DMS53 treated with DMSO at 0.1 percent for 48 hours (cell line): ENCODE measurements around the gene RAD9A.
A peak's percentile ranks its signal among the peaks of the same experiment; 100 is the strongest.

Experiments
- DNase-seq: peaks from one replicate; lab custom pipeline; 2025; ENCODE audit not compliant: unreplicated experiment; lab: John Stamatoyannopoulos, UW

Gene RAD9A

GRCh38 chr11:67373648-67374570, 17.9 kb upstream of the RAD9A start:
- DNase-seq: peak; percentile 32

DNA sequence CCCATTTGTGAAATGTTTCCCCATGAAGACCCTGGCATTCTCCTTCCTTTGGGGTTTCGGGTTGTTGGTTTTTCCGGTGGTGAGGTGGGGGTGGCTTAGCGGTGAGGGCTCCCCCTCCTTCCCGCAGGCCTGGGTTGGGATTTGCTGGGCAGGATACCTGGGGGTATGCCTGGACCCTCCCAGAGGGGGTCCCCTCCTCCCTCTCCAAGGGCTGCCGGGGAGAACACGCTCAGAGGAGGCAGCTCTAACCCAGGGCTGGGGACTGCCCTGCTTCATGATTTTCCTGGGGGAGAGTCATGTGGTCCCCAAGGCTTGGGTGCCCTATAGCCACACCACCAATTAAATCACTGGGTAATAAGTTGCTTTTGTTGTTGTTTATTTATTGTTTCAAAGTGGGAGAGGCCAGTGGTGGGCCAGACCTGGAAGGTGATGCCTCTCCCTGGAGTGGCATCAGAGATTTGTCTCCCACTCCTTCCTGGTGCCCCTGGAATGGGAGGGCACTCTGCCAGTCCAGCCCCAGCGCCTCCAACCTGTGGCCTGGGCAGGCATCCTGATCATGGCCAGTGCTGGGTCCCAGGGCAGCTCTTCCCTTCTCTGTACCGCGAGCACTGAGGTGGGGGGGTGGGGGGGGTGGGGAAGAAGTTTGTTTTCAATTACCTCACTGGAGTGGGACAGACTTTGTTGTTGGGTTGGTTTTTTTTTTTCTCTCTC, 17.1 kb upstream of the RAD9A start:
- no peak for DNase-seq

GRCh38 chr11:67375320-67376055, 16.3 kb upstream of the RAD9A start:
- no peak for DNase-seq

- DNase-seq: no peak
Measured at GRCh38 chr11:67376063-67376820, 15.5 kb upstream of the RAD9A start.

DNA sequence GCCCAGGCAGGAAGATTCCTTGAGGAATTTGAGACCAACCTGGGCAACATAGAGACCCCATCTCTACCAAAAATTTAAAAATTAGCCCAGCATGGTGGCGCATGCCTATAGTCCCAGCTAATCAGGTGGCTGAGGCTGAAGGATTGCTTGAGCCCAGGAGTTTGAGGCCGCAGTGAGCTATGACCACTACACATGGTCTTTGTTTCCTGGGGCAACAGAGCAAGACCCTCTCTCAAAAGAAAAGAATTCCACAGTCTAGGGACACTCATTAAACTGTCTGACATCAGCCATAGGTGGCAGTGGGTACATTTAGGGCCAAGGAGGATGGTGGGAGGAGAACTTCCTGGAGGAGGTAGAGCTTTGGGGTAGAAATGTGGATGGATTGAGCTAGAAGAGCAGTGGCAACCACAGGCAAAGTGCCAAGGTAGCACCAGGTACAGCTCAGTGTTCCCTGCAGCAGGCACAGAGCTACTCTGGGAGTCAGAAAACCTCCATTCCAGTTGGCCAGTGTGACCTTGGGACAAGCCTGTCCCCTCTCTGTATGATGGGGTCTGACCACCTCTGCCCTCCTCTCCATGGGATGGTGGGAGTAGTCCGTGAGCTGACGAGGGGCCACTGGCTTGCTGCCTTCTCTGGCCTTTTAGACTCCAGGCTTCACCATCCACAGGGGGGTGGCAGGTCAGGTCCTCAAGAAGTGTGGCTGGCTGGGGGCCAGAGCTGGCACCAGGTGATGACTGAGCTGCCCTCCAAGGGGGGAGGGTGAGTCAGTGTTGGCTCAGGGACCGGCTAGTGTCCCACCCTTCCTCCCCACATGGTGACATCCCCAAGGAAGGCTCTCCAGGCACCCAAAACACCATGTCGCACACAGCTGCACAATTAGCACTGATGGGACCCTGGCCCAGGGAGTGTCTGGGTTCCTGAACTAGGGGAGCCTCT, 14.6 kb upstream of the RAD9A start:
- DNase-seq: no peak

DNA sequence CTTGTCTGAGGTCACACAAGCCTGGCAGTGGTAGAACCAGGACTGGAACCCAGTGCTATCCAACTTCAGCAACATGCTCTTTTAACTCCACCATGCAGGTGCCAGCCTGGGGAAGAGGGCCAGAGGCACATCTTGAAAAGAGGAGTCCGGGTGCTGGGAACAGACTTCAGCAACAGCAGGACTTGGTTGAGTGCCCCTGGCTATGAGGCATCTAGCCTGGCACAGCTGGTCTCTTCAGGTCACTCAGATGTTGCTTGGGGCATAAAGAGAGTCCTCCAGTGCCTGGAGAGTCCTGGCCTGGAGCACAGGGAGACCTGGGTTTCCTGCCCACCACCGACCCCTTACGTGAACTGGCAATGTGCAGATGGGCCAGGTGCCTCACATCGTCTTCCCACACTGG, 13.2 kb upstream of the RAD9A start:
- DNase-seq: no peak

DNA sequence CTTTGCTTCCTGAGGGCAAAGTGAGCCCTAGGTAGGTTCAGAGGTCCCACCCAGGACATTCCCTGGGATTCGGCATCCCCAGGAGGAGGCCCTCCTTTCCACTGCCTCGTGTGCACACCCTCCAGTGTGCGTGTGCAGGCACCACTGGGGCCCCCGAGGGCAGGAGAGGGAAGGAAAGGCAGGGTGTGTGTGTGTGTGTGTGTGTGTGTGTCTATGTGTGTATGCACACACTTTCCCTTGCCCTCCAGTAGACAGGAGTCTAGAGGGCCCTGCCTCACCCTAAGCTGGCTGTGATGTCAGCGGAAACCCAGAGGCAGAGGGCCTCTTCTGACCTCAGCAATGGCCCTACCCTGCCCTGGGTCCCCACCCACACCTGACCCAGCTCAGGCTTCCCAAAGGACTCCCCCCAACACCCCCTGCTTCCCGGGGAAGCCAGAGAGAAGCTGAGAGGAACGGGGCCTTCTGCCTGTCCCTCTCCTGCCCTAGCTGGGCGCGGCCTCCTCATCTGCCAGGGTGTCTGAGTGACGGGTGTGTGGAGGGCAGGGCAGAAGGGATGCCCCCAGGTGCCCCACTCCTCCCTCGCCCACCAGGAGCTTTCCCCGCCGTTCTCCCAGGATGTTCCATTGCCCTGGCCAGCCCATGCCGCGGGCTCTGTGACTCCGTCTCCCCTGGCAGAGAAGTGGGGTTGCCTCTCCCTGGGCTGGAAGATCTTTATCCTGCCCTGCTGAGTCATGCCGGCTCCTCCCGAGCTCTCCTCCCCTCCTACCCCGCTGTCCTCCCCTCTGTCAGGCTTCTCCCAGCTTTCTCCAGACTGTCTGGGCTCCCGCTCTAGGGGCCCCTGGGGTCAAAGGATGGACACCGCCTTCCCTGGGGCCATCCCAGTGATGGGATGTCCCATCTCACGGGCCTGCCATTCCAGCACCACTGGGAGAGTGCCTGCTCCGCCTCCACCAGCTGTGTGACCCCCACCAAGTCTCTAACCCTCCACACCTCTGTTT, 12.4 kb upstream of the RAD9A start:
- DNase-seq: no peak

GRCh38 chr11:67381244-67381972, 10.4 kb upstream of the RAD9A start:
- no peak for DNase-seq

DNA sequence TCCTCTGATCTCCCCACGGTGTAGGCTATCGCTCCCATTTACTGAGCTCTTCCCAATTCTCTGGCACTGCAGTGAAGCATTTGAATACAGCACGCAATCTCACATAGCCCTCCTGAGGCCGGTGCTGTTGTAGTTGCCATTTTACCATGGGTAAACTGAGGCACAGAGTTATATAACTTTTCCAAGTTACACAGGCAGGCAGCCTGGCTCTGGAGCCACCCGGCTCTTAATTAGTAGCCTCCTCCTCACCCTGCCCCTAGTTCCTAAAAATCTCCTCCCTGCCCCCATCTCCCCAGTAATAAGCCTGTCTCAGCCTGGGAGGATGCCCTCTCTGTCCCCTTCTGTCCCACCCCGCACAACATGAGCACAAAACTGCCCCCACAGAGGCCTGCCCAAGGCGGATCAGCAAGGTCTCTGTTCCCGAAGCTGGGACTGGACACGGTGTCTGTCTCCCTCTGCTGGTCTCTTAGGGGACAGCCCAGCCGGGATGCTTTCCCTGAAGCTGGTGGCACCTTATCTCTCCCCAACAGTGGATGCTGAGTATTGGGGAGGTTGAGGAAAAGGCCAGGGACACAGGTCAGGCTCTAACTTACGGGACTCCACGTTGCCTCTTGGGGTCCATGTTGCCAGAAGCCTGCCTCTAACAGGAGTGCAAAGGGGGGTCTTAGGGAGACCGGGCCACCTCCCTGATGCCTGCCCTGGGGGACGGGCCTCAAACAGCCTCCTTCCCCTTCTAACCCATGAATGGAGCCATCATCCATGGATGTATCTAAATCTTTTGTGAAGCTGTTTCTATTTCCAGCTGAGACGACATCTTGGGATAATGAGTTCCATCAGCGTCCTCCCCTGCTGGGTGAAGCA, 9.3 kb upstream of the RAD9A start:
- DNase-seq: peak; percentile 60

- no peak for DNase-seq
Measured at GRCh38 chr11:67384851-67385366, 6.9 kb upstream of the RAD9A start.

DNA sequence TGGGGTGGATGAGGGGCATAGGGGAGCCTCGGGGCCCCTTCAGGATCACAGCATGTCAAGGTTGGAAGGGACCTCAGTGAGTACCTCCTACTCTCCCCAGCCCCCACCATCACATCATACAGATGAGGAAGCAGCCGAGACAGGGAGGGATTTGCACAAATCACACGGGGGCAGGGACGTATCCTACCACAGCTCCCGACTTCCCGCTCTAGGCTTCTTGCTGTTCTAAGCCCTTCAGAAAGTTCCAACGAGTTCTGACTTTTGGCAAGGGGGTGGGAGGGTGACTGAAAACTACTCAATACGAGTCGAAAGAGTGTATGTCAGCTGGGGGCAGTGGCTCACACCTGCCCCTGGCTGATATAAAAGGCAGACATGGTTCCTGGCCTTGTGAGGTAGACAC, 4.7 kb upstream of the RAD9A start:
- no peak for DNase-seq

- DNase-seq: no peak
Measured at GRCh38 chr11:67387518-67387917, 4.3 kb upstream of the RAD9A start.

DNA sequence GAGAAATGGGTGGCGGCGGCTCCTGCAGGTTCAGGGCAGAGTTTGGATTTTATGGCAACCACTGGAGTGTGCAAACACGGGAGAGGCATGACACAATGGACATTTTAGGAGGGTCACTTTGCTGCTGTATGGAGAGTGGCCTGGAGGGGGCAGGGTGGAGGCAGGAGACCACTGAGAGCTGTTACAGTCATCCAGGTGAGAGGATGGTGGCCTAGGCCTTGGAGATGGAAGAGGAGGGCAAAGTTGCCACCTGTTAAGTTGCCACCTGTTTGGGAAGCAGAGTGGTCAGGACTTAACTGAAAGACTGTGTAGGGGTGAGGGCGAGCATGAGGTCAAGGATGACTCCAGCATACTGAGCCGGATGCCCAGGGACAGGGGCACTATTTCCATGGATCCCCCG, 2.3 kb upstream of the RAD9A start:
- peak; percentile 20 for DNase-seq

DNA sequence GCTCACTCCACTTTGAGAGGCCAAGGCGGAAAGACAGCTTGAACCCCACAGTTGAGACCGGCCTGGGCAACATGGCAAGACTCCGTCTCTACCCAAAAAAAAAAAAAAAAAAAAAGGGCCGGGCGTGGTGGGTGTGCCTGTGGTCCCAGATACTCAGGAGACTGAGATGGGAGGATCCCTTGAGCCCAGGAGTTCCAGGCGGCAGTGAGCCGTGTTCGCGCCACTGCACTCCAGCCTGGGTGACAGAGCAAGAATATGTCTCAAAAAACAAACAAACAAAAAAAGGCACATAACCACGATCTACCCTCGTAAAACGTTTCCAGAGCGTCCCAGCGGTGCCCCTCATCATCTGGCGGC, 861 bp upstream of the RAD9A start:
- DNase-seq: no peak

DNA sequence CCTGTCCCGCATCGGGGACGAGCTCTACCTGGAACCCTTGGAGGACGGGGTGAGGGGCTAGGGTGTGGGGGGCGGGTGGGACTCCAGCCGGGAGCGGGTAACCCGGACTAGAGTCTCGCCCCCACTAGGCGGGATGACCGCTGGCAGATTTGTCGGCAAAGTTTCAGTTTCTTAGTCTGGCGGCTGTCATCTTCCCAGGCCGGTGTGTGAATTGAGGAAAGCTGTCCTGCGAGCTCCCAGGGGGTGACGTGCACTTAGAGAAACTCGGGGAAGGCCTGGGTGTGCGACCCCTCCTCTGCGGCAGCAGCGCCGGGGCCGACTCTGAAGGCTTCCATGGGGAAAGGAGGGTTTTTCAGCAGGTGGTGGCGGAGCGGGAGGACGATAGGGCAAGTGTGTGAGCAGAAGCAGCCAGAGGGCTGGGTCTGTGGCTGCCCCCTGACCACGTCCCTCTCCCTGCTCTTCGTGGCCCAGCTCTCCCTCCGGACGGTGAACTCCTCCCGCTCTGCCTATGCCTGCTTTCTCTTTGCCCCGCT, 463 bp downstream of the RAD9A start:
- DNase-seq: peak; percentile 36

- DNase-seq: no peak
Measured at GRCh38 chr11:67393437-67393836, 1.7 kb downstream of the RAD9A start.

DNA sequence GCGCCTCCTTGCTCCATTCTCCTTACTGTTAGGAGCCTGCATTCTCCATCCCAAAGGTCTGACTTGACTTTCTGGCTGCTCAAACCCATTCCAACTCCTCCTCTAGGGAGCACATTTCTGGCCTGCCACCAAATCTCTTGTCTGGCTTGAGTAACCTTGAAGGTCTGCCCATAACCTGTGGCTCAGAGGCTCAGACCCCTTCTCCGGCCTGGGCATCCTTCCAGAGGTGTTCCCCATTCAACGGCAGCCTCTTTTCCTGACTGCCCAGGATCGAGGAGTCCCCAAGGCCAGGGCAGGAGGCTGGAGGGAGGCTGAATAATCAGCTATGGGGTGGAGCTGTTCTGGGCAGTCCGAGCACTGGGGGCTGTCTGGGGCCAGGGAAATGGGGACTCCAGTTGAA, 2.2 kb downstream of the RAD9A start:
- no peak for DNase-seq
